ENCODE results near the gene FOXN1. TPM values are rescaled to one million over a fixed set of nuclear protein-coding genes. Genes with fewer than 3 reads are reported as not detected.
"Not testable (repeated sequence)": the region's sequence is repeated elsewhere in the genome, so short reads cannot be mapped to it uniquely, and the experiment has no call there.

FOXN1 gene
- total RNA-seq, 2 donors from 2014 or later, result 0.52 TPM; not detected in 1

- H3K4me1 ChIP-seq, result peaks cover 8% of the 10 kb centered on the region
- H3K4me3 ChIP-seq, result no peak overlapping the region
- no peak overlapping the region for H3K27ac ChIP-seq
- TF ChIP-seq CTCF (IDR thresholded peaks at IDR 0.05), result no peak
- DNase-seq (no peak), ATAC-seq (no peak)
- WGBS, 2 donors, result 25 to 44% methylated on average over 2 to 5 of the region's 5 CpGs
- intact Hi-C loops (cut with DNase I), result no loop called here
- H3K36me3 ChIP-seq (replicated peaks in 1 of 2; ENCODE audit: insufficient read depth in 1 of 2, low read depth in 2 of 2), result no peaks in the 10 kb centered on the region
- H3K27me3 ChIP-seq, result no peaks in the 10 kb centered on the region
- H3K9me3 ChIP-seq, result no peaks in the 10 kb centered on the region
Measured at GRCh38 chr17:28466521-28467048, 39.6 kb upstream of the FOXN1 start.

GRCh38 chr17:28467456-28468025, 38.6 kb upstream of the FOXN1 start:
- H3K4me1 ChIP-seq, result peaks cover 8% of the 10 kb centered on the region
- ATAC-seq, result no peak
- no peak for TF ChIP-seq CTCF (IDR thresholded peaks at IDR 0.05)
- no peak for TF ChIP-seq POLR2A (IDR thresholded peaks at IDR 0.05)
- intact Hi-C loops (cut with DNase I), result no loop called here
- H3K27me3 ChIP-seq, result no peaks in the 10 kb centered on the region
- no peaks in the 10 kb centered on the region for H3K36me3 ChIP-seq (replicated peaks in 1 of 2; ENCODE audit: insufficient read depth in 1 of 2, low read depth in 2 of 2)
- no peaks in the 10 kb centered on the region for H3K9me3 ChIP-seq
- H3K4me3 ChIP-seq, result no peak overlapping the region
- no peak overlapping the region for H3K27ac ChIP-seq
- DNase-seq, result no peak
- WGBS, 2 donors, result 72 to 78% methylated on average over 17 of the region's 17 CpGs

GRCh38 chr17:28468033-28468735, 38.0 kb upstream of the FOXN1 start:
- H3K4me1 ChIP-seq; H3K27me3 ChIP-seq; DNase-seq; H3K27ac ChIP-seq; H3K9me3 ChIP-seq; H3K36me3 ChIP-seq (replicated peaks in 1 of 2; ENCODE audit: insufficient read depth in 1 of 2, low read depth in 2 of 2); H3K4me3 ChIP-seq; ATAC-seq; intact Hi-C loops (cut with DNase I): not testable (repeated sequence)
- 77 to 83% methylated on average over 18 to 20 of the region's 20 CpGs for WGBS, 2 donors

- Histone ChIP-seq H3K36me3 (replicated peaks in 1 of 2; ENCODE audit: insufficient read depth in 1 of 2, low read depth in 2 of 2) (no peaks in the 10 kb centered on the region), H3K27ac (no peak overlapping the region), H3K4me3 (no peak overlapping the region), H3K4me1 (peaks cover 8% of the 10 kb centered on the region), H3K9me3 (no peaks in the 10 kb centered on the region), H3K27me3 (no peaks in the 10 kb centered on the region)
- intact Hi-C loops (cut with DNase I), result no loop called here
- TF ChIP-seq CTCF (IDR thresholded peaks at IDR 0.05), result no peak
- TF ChIP-seq POLR2A (IDR thresholded peaks at IDR 0.05), result no peak
- ATAC-seq (no peak), DNase-seq (no peak)
Measured at GRCh38 chr17:28468781-28469180, 37.4 kb upstream of the FOXN1 start.

GRCh38 chr17:28469376-28469775, 36.8 kb upstream of the FOXN1 start:
- Histone ChIP-seq H3K36me3 (replicated peaks in 1 of 2; ENCODE audit: insufficient read depth in 1 of 2, low read depth in 2 of 2) (no peaks in the 10 kb centered on the region), H3K4me1 (peaks cover 8% of the 10 kb centered on the region), H3K9me3 (no peaks in the 10 kb centered on the region), H3K4me3 (no peak overlapping the region), H3K27ac (no peak overlapping the region), H3K27me3 (no peaks in the 10 kb centered on the region)
- WGBS, 2 donors, result 91 to 94% methylated on average over 8 of the region's 8 CpGs
- ATAC-seq, result no peak
- no peak for DNase-seq
- TF ChIP-seq POLR2A (IDR thresholded peaks at IDR 0.05) (no peak), CTCF (IDR thresholded peaks at IDR 0.05) (no peak)
- intact Hi-C loops (cut with DNase I), result no loop called here

Measured in body of pancreas (tissue), 4 donors.